ENCODE measurements around the gene GTF3C2. TPM values are rescaled to one million over a fixed set of nuclear protein-coding genes. Genes with fewer than 3 reads are reported as not detected.

The GTF3C2 gene
- total and polyA plus RNA-seq, 2 of the 13 experiments (the other 11 are each of a cell fraction or from before 2014, with no cell fraction given): 77.5 to 130 TPM

GRCh38 chr2:27351802-27352598, 4.6 kb downstream of the GTF3C2 start (continued):
- no peak for TF ChIP-seq ZNF264 (CRISPR knock-in tag; IDR thresholded peaks at IDR 0.05)
- no peak for TF ChIP-seq ZNF124 (CRISPR knock-in tag; IDR thresholded peaks at IDR 0.05)
- 0 out of 2 replicates have a peak, but pooled peaks have one; percentile 22 for TF ChIP-seq ATF1 (CRISPR knock-in tag; IDR thresholded peaks at IDR 0.05)
- TF ChIP-seq ZNF629 (CRISPR knock-in tag; conservative IDR thresholded peaks at IDR 0.05): no peak

- no peak overlapping the region for H3K4me3 ChIP-seq (replicated peaks in 1 of 3; ENCODE audit: insufficient read depth in 1 of 3, low read depth in 2 of 3, low read length in 3 of 3)
- in situ Hi-C loops (cut with HindIII; ENCODE audit: extremely low pct_ligation_motif_present, low pct_unique_long_range_greater_than_20kb) (no loop called here), intact Hi-C loops (cut with micrococcal nuclease; ENCODE audit: unreplicated experiment) (no loop called here)
- H3K4me1 ChIP-seq (ENCODE audit: insufficient read depth, low read length): peaks cover 57% of the 10 kb centered on the region
- DNase-seq (ENCODE audit: low spot score) (no peak), ATAC-seq (no peak), FAIRE-seq (no peak)
- H3K79me2 ChIP-seq (ENCODE audit: insufficient read depth, low read length): peaks cover 92% of the 10 kb centered on the region
- no peak overlapping the region for H2AFZ ChIP-seq (ENCODE audit: low read length)
- WGBS (ENCODE audit: low lambda C conversion rate): 95% methylated on average over 7 of the region's 7 CpGs
- H3K4me2 ChIP-seq (ENCODE audit: low read depth, low read length): no peak overlapping the region
- H4K20me1 ChIP-seq (ENCODE audit: insufficient read depth, low read length): no peaks in the 10 kb centered on the region
- H3K9me3 ChIP-seq (ENCODE audit: low read length): no peaks in the 10 kb centered on the region
- TF ChIP-seq ZNF770 (CRISPR knock-in tag; IDR thresholded peaks at IDR 0.05) (peak; percentile 45), NFIB (CRISPR knock-in tag; IDR thresholded peaks at IDR 0.05; ENCODE audit: borderline replicate concordance) (no peak), MAFF (IDR thresholded peaks at IDR 0.05; ENCODE audit: low read depth, low read length) (peak; percentile 57; the same call in 1 of the 2 replicates), MAFK (conservative IDR thresholded peaks at IDR 0.05 in 1 of 2, IDR thresholded peaks at IDR 0.05 in 1 of 2; ENCODE audit: low read length in 2 of 2) (peak; percentile 23 to 72; a peak in 3 of 4 replicates)
- BruUV-seq (replicated peaks): no TSS peak
- POLR2A ChIA-PET: interaction anchor here (1.2 kb wide), 2 partner anchors 23 to 30 kb away, joined by 3 read pairs; no protein-coding TSS in a partner anchor
- H3K27me3 ChIP-seq (ENCODE audit: control insufficient read depth in 1 of 2, insufficient read depth in 2 of 2, low read length in 2 of 2): no peaks in the 10 kb centered on the region
- no peak overlapping the region for H3K9ac ChIP-seq (ENCODE audit: insufficient read depth, low read depth, low read length)
- peak overlapping the region; percentile 3 for H3K27ac ChIP-seq (ENCODE audit: extremely low read length, insufficient read depth, low read length)
- CTCF ChIA-PET (ENCODE audit: low intra/inter-chr PET ratio, low total read pairs): no interaction called here
- peaks cover 1 to 5% of the 10 kb centered on the region in 2 experiments; a peak in 3 of 5 replicates for H3K36me3 ChIP-seq (replicated peaks in 1 of 2; ENCODE audit: control insufficient read depth in 1 of 2, insufficient read depth in 2 of 2, low read length in 2 of 2)
Observed at GRCh38 chr2:27350106-27350693, 6.4 kb downstream of the GTF3C2 start.
